Tibial artery (tissue), 4 donors: ENCODE data around the gene GPRIN1.

Experiments used
- DNase-seq, 2 donors: peaks; one replicate each; pipeline ENCODE4 v3.0.0-alpha.2; 2019
- H3K27ac ChIP-seq, 2 donors: fragments of 200-600 bp; sonication (generic) in 1 of 2; 1 replicate in 1 of 2; 2 replicates in 1 of 2; pipeline ENCODE4 v1.5.1; 2018 to 2019; ENCODE audit warnings: mild to moderate bottlenecking in 1 of 2
- H3K27me3 ChIP-seq, 2 donors: fragments of 200-600 bp; sonication (generic) in 1 of 2; one replicate each; pipeline versions ENCODE4 v1.5.1 to v1.6.0; 2016 to 2019
- H3K36me3 ChIP-seq, 3 donors: fragments of 200-600 bp; sonication (generic) in 2 of 3; one replicate each; pipeline ENCODE4 v1.5.1; 2016 to 2019; ENCODE audit warnings: mild to moderate bottlenecking in 2 of 3
- H3K4me1 ChIP-seq, 4 donors: fragments of 200-600 bp; sonication (generic) in 2 of 4; 1 replicate in 3 of 4; 2 replicates in 1 of 4; pipeline ENCODE4 v1.5.1; 2016 to 2019
- H3K4me3 ChIP-seq, 2 donors: fragments of 200-600 bp; sonication (generic) in 1 of 2; 1 replicate in 1 of 2; 2 replicates in 1 of 2; pipeline ENCODE4 v1.5.1; 2018 to 2019; ENCODE audit warnings: mild to moderate bottlenecking in 2 of 2
- H3K9me3 ChIP-seq, 3 donors: fragments of 200-600 bp; sonication (generic) in 1 of 3; one replicate each; pipeline ENCODE4 v1.5.1; 2016 to 2019
- CTCF ChIP-seq, 2 experiments: fragments of 200-600 bp in 1 of 2; fragments of 450-650 bp in 1 of 2; IDR thresholded peaks; one replicate each; pipeline ENCODE4 v1.5.1; 2017 to 2019; ENCODE audit warnings: antibody characterized with exemption in 2 of 2, mild to moderate bottlenecking in 1 of 2, moderate library complexity in 1 of 2
- intact Hi-C: fragments of 100-400 bp; cut with DNase I; formaldehyde crosslinking; loops from one replicate; pipeline ENCODE4 v1.15.0; 2023; ENCODE audit warnings: low total_unique reads

Gene GPRIN1

GRCh38 chr5:176575488-176576422, 34.2 kb downstream of the GPRIN1 start:
- no peak overlapping the region for H3K4me3 ChIP-seq
- no peak overlapping the region for H3K27ac ChIP-seq
- intact Hi-C loops = loop anchor here (10.0 kb wide), 1 partner anchor 309 kb away; no protein-coding TSS in a partner anchor
- no peaks in the 10 kb centered on the region for H3K9me3 ChIP-seq
- TF ChIP-seq CTCF (IDR thresholded peaks at IDR 0.05) = no peak
- no peaks in the 10 kb centered on the region for H3K4me1 ChIP-seq
- H3K27me3 ChIP-seq = peaks cover 0 to 55% of the 10 kb centered on the region in 2 donors
- no peaks in the 10 kb centered on the region for H3K36me3 ChIP-seq
- no peak for DNase-seq

GRCh38 chr5:176575066-176575465, 34.9 kb downstream of the GPRIN1 start:
- TF ChIP-seq CTCF (IDR thresholded peaks at IDR 0.05) = no peak
- intact Hi-C loops = loop anchor here (10.0 kb wide), 1 partner anchor 310 kb away; no protein-coding TSS in a partner anchor

GRCh38 chr5:176574297-176574591, 35.7 kb downstream of the GPRIN1 start:
- TF ChIP-seq CTCF (IDR thresholded peaks at IDR 0.05) = no peak
- no peak for DNase-seq
- H3K27me3 ChIP-seq = peaks cover 0 to 60% of the 10 kb centered on the region in 2 donors

More at GRCh38 chr5:176575066-176575465, 34.9 kb downstream of the GPRIN1 start:
- Histone ChIP-seq H3K9me3 (no peaks in the 10 kb centered on the region), H3K4me1 (no peaks in the 10 kb centered on the region), H3K36me3 (no peaks in the 10 kb centered on the region), H3K27ac (no peak overlapping the region), H3K4me3 (no peak overlapping the region), H3K27me3 (peaks cover 0 to 60% of the 10 kb centered on the region in 2 donors)
- DNase-seq = no peak

GRCh38 chr5:176573564-176574296, 36.2 kb downstream of the GPRIN1 start:
- H3K27ac ChIP-seq = no peak overlapping the region
- H3K4me3 ChIP-seq = no peak overlapping the region
- peaks cover 0 to 61% of the 10 kb centered on the region in 2 donors for H3K27me3 ChIP-seq
- TF ChIP-seq CTCF (IDR thresholded peaks at IDR 0.05) = peak; percentile 63
- peak in 1 of 2 donors; percentile 43 for DNase-seq
- intact Hi-C loops = loop anchor here (10.0 kb wide), 1 partner anchor 311 kb away; no protein-coding TSS in a partner anchor
- H3K9me3 ChIP-seq = no peaks in the 10 kb centered on the region
- H3K36me3 ChIP-seq = no peaks in the 10 kb centered on the region
- no peaks in the 10 kb centered on the region for H3K4me1 ChIP-seq

More at GRCh38 chr5:176574297-176574591, 35.7 kb downstream of the GPRIN1 start:
- no peaks in the 10 kb centered on the region for H3K4me1 ChIP-seq
- no peaks in the 10 kb centered on the region for H3K9me3 ChIP-seq
- intact Hi-C loops = loop anchor here (10.0 kb wide), 1 partner anchor 311 kb away; no protein-coding TSS in a partner anchor
- H3K27ac ChIP-seq = no peak overlapping the region
- H3K36me3 ChIP-seq = no peaks in the 10 kb centered on the region
- no peak overlapping the region for H3K4me3 ChIP-seq

GRCh38 chr5:176570044-176570443, 39.9 kb downstream of the GPRIN1 start:
- Histone ChIP-seq H3K27me3 (peaks cover 0 to 59% of the 10 kb centered on the region in 2 donors), H3K4me3 (no peak overlapping the region), H3K36me3 (no peaks in the 10 kb centered on the region), H3K27ac (no peak overlapping the region), H3K4me1 (no peaks in the 10 kb centered on the region), H3K9me3 (no peaks in the 10 kb centered on the region)
- no peak for TF ChIP-seq CTCF (IDR thresholded peaks at IDR 0.05)
- DNase-seq = no peak
- intact Hi-C loops = loop anchor here (10.0 kb wide), 1 partner anchor 315 kb away; no protein-coding TSS in a partner anchor
